K562 (cell line): ENCODE measurements around the gene SREBF1. TPM values are rescaled to one million over a fixed set of nuclear protein-coding genes. Genes with fewer than 3 reads are reported as not detected.

Experiments used
- ATAC-seq: fragments of 200-7000 bp; cut with Tn5 transposase; 3 replicates; pipeline ENCODE4 v1.9.1; 2020; ENCODE audit warnings: moderate library complexity
- BruUV-seq: library from RNA; stranded (reverse); fragments of 400-500 nt; replicated peaks from 2 replicates; lab custom pipeline; 2021; lab: Mats Ljungman, UMichigan
- CTCF ChIA-PET: fragments of 300-600 bp; formaldehyde crosslinking; extraction: SDS; loops from one replicate; lab custom pipeline; 2021; ENCODE audit warnings: low intra/inter-chr PET ratio; lab: Yijun Ruan, JAX
- POLR2A ChIA-PET: fragments of 300-600, 350-650 bp; sonication (Branson Sonifier 250); formaldehyde crosslinking; extraction: SDS; loops from one replicate; lab custom pipeline; 2021; ENCODE audit warnings: antibody characterized with exemption, inconsistent platforms; lab: Yijun Ruan, JAX
- DNase-seq, 4 experiments: peaks; one replicate each; pipeline versions ENCODE4 v3.0.0 to v3.0.0-alpha.2; 2011 to 2018; ENCODE audit warnings: low spot score in 3 of 4, mixed read lengths in 3 of 4; ENCODE audit errors: extremely low read depth in 1 of 4
- FAIRE-seq: peaks from 2 replicates; lab custom pipeline; 2011; peaks lifted over from hg19 to GRCh38; lab: Jason Lieb, UNC
- H2AFZ ChIP-seq: 2 replicates; pipeline ENCODE4 v1.6.0; 2011; ENCODE audit warnings: low read depth, low read length, control low read depth, inconsistent platforms
- H3K27ac ChIP-seq: fragments of 200-600 bp; 3 replicates; pipeline ENCODE4 v1.8.0; 2011; ENCODE audit warnings: low read depth, mild to moderate bottlenecking, control low read depth, inconsistent platforms, low read length, moderate library complexity, mixed read lengths; ENCODE audit errors: extremely low read depth
- H3K27me3 ChIP-seq, 2 experiments: fragments of 300-600 bp in 1 of 2; 2 replicates in 1 of 2; 3 replicates in 1 of 2; pipeline versions ENCODE4 v1.6.0 to v1.8.0; 2011; ENCODE audit warnings: inconsistent platforms in 2 of 2, low read length in 2 of 2, mild to moderate bottlenecking in 1 of 2, mixed read lengths in 1 of 2, moderate library complexity in 1 of 2; ENCODE audit not compliant: control insufficient read depth in 2 of 2, insufficient read depth in 2 of 2
- H3K36me3 ChIP-seq: fragments of 300-600 bp; 3 replicates; pipeline ENCODE4 v1.8.0; 2011; ENCODE audit warnings: mild to moderate bottlenecking, low read length, inconsistent platforms; ENCODE audit not compliant: control insufficient read depth, insufficient read depth
- H3K4me1 ChIP-seq, 2 experiments: fragments of 200-600 bp in 1 of 2; replicated peaks in 1 of 2; 2 replicates in 1 of 2; 3 replicates in 1 of 2; pipeline versions ENCODE4 v1.5.1 to v1.8.0; 2011; ENCODE audit warnings: inconsistent platforms in 2 of 2, low read length in 2 of 2, mild to moderate bottlenecking in 1 of 2, mixed read lengths in 1 of 2, moderate library complexity in 1 of 2; ENCODE audit not compliant: control insufficient read depth in 2 of 2, insufficient read depth in 2 of 2
- H3K4me2 ChIP-seq: 2 replicates; pipeline ENCODE4 v1.6.1; 2011; ENCODE audit warnings: low read length, control low read depth, inconsistent platforms, mixed read lengths; ENCODE audit not compliant: insufficient read depth
- H3K4me3 ChIP-seq: fragments of 200-600 bp; sonication (generic), shearing (Covaris generic); 2 replicates; pipeline ENCODE4 v1.5.1; 2016; ENCODE audit warnings: control low read depth, inconsistent platforms
- H3K79me2 ChIP-seq: fragments of 200-600 bp; 3 replicates; pipeline ENCODE4 v1.8.0; 2011; ENCODE audit warnings: low read length, inconsistent platforms; ENCODE audit not compliant: control insufficient read depth, insufficient read depth
- H3K9ac ChIP-seq, 2 experiments: 2 replicates each; pipeline versions ENCODE4 v1.6.0 to v1.6.1; 2011; ENCODE audit warnings: low read depth in 2 of 2, low read length in 2 of 2, control low read depth in 1 of 2, inconsistent platforms in 1 of 2, mild to moderate bottlenecking in 1 of 2, mixed read lengths in 1 of 2; ENCODE audit not compliant: insufficient read depth in 1 of 2
- H3K9me1 ChIP-seq: one replicate; pipeline ENCODE4 v1.6.0; 2011; ENCODE audit warnings: inconsistent platforms, mild to moderate bottlenecking, low read length, moderate library complexity; ENCODE audit not compliant: control insufficient read depth, insufficient read depth
- H3K9me3 ChIP-seq: replicated peaks from 2 replicates; pipeline ENCODE4 v1.5.1; 2011; ENCODE audit warnings: low read depth, low read length, inconsistent platforms; ENCODE audit not compliant: control insufficient read depth, insufficient read depth
- H4K20me1 ChIP-seq: replicated peaks from 2 replicates; pipeline ENCODE4 v1.6.1; 2011; ENCODE audit warnings: low read length, inconsistent platforms, mixed read lengths; ENCODE audit not compliant: control insufficient read depth, insufficient read depth
- CBX8 ChIP-seq: fragments of 200-600 bp; sonication (generic); IDR thresholded peaks from 2 replicates; pipeline ENCODE4 v1.6.1; 2012; ENCODE audit warnings: borderline replicate concordance, mixed run types, low read depth, mild to moderate bottlenecking, moderate library complexity, mixed read lengths, low read length, control low read depth, inconsistent platforms; ENCODE audit not compliant: poor library complexity, severe bottlenecking; ENCODE audit errors: extremely low read depth
- HMG20A ChIP-seq: fragments of 450-650 bp; formaldehyde crosslinking; conservative IDR thresholded peaks from 2 replicates; pipeline ENCODE4 v1.4.0; 2020; ENCODE audit warnings: mild to moderate bottlenecking, mixed read lengths
- KLF6 ChIP-seq: fragments of 250-450 bp; sonication (Bioruptor Pico); IDR thresholded peaks from 2 replicates; pipeline ENCODE4 v1.4.0; 2020; ENCODE audit warnings: mild to moderate bottlenecking, moderate library complexity, borderline replicate concordance
- NFRKB ChIP-seq: fragments of 450-650 bp; IDR thresholded peaks from 2 replicates; pipeline ENCODE4 v1.6.1; 2016; ENCODE audit warnings: low read depth
- PCBP2 ChIP-seq: fragments of 200-400 bp; formaldehyde crosslinking; IDR thresholded peaks from 2 replicates; pipeline ENCODE4 v1.6.1; 2018; ENCODE audit warnings: low read length, low read depth, mild to moderate bottlenecking, moderate library complexity; ENCODE audit not compliant: poor library complexity, severe bottlenecking
- PHB2 ChIP-seq: fragments of 450-650 bp; IDR thresholded peaks from 2 replicates; pipeline ENCODE4 v1.6.1; 2017; ENCODE audit warnings: low read depth
- PHF20 ChIP-seq: fragments of 450-650 bp; IDR thresholded peaks from 2 replicates; pipeline ENCODE4 v1.6.1; 2018; ENCODE audit not compliant: partially characterized antibody
- PYGO2 ChIP-seq: fragments of 450-650 bp; IDR thresholded peaks from 2 replicates; pipeline ENCODE4 v1.6.1; 2016; ENCODE audit warnings: mild to moderate bottlenecking, missing genetic modification characterization, moderate library complexity, missing compliant biosample characterization
- TAF15 ChIP-seq: fragments of 200-400 bp; formaldehyde crosslinking; IDR thresholded peaks from 2 replicates; pipeline ENCODE4 v1.6.1; 2017; ENCODE audit warnings: mild to moderate bottlenecking, low read depth, low read length, moderate library complexity
- TSHZ1 ChIP-seq: fragments of 250-450 bp; sonication (Bioruptor Pico); IDR thresholded peaks from 2 replicates; pipeline ENCODE4 v1.4.0; 2020; ENCODE audit warnings: mild to moderate bottlenecking, moderate library complexity
- ZFPM2 ChIP-seq: fragments of 250-450 bp; sonication (Bioruptor Pico); IDR thresholded peaks from 2 replicates; pipeline ENCODE4 v1.5.1; 2022; ENCODE audit warnings: mild to moderate bottlenecking
- WGBS: fragments of 100-300 bp; shearing (Covaris generic); methylation state at CpG from one replicate; pipeline ENCODE4 v1.1.6; 2016; ENCODE audit warnings: low coverage, mixed read lengths; ENCODE audit not compliant: insufficient coverage; ENCODE audit errors: missing lambda C conversion rate; 5-methylcytosine and 5-hydroxymethylcytosine counted together
- in situ Hi-C: fragments of 300-500 bp; cut with MboI; formaldehyde crosslinking; loops from 4 replicates; pipeline ENCODE4 v1.15.0; 2018; ENCODE audit warnings: inconsistent platforms, mixed read lengths
- intact Hi-C: fragments of 100-400 bp; cut with micrococcal nuclease; formaldehyde crosslinking; loops from 2 replicates; pipeline ENCODE4 v1.14.2; 2022
- polyA plus RNA-seq, 8 experiments: library from polyadenylated mRNA; depleted of rRNA in 4 of 8; stranded (reverse) in 5 of 8; unstranded in 3 of 8; fragments of >200 nt; fragmentation: Nextera tagmentation in 2 of 8; fragmentation: Illumina TruSeq in 1 of 8; extraction: Ambion mirVana in 2 of 8; extraction: Trizol in 1 of 8; gene quantifications; 2 replicates each; pipeline versions ENCODE4 v1.2.1 to v1.2.3, GENCODE V29; 2011 to 2014; ENCODE audit warnings: inconsistent platforms in 1 of 8, missing spikeins in 1 of 8
- total RNA-seq, 7 experiments: library from RNA; depleted of rRNA in 6 of 7; stranded (reverse); fragments of >200 nt in 6 of 7; fragmentation: Illumina TruSeq in 2 of 7; extraction: Trizol in 2 of 7; gene quantifications; 2 replicates each; pipeline versions ENCODE4 v1.2.1 to v1.2.3, GENCODE V29; 2011 to 2021; ENCODE audit warnings: low replicate concordance in 1 of 7

Gene SREBF1
- total and polyA plus RNA-seq, 9 of the 15 experiments (the other 6 are each of a cell fraction or from before 2014, with no cell fraction given) = 1.6 to 169 (median 69.4) TPM

- Histone ChIP-seq H4K20me1 (peaks cover 49% of the 10 kb centered on the region), H3K36me3 (peaks cover 73% of the 10 kb centered on the region; the same call in 2 of the 3 replicates), H3K79me2 (peaks cover 82% of the 10 kb centered on the region), H3K4me2 (peak overlapping the region; percentile 85), H3K27me3 (no peaks in the 10 kb centered on the region), H3K27ac (peak overlapping the region; percentile 86; the same call in 2 of the 3 replicates), H3K4me3 (peak overlapping the region; percentile 52), H3K9me1 (peaks cover 4% of the 10 kb centered on the region), H3K9ac (peak overlapping the region; percentile 75 to 92; a peak in 3 of 4 replicates), H3K4me1 (peaks cover 65 to 89% of the 10 kb centered on the region in 2 experiments), H3K9me3 (no peaks in the 10 kb centered on the region), H2AFZ (no peak overlapping the region)
- DNase-seq = no peak
- POLR2A ChIA-PET = interaction anchor here (0.6 to 1.5 kb wide), 8 partner anchors 10 to 121 kb away, joined by 3 to 8 read pairs (median 3); no protein-coding TSS in a partner anchor
- intact Hi-C loops = loop anchor here (10.0 kb wide), 1 partner anchor 136 kb away; the partner anchor contains the start of gene RAI1
- WGBS = 70% methylated on average over 4 of the region's 7 CpGs
- no peak for ATAC-seq
- TSS peak; percentile 6 for BruUV-seq
- no peak for FAIRE-seq
- in situ Hi-C loops = no loop called here
- CTCF ChIA-PET = no interaction called here
- TF ChIP-seq HMG20A (CRISPR knock-in tag) = no peak
- TF ChIP-seq CBX8 = no peak
- no peak for TF ChIP-seq ZFPM2
- no peak for TF ChIP-seq PYGO2 (tag)
- no peak for TF ChIP-seq NFRKB
- TF ChIP-seq PCBP2 = no peak
- TF ChIP-seq PHF20 = no peak
- TF ChIP-seq KLF6 (CRISPR knock-in tag) = no peak
- no peak for TF ChIP-seq TSHZ1 (CRISPR knock-in tag)
- no peak for TF ChIP-seq PHB2
- TF ChIP-seq TAF15 = no peak
Observed at GRCh38 chr17:17820463-17821158, 16.2 kb downstream of the SREBF1 start.
